Osteocyte (in vitro differentiated cells): ENCODE data around the gene MAPKBP1. TPM values are rescaled to one million over a fixed set of nuclear protein-coding genes. Genes with fewer than 3 reads are reported as not detected.

ENCODE experiments used
- DNase-seq: peaks from one replicate; pipeline ENCODE4 v3.0.0; 2021; ENCODE audit warnings: mixed read lengths; ENCODE audit not compliant: unreplicated experiment; ENCODE audit errors: extremely low spot score
- H3K27ac Mint-ChIP-seq: one replicate; pipeline ENCODE4 v1.8.0; 2021; ENCODE audit warnings: mild to moderate bottlenecking, mixed read lengths; ENCODE audit not compliant: unreplicated experiment
- H3K27me3 Mint-ChIP-seq: one replicate; pipeline ENCODE4 v1.8.0; 2021; ENCODE audit warnings: mixed read lengths; ENCODE audit not compliant: unreplicated experiment
- H3K36me3 Mint-ChIP-seq: one replicate; pipeline ENCODE4 v1.8.0; 2021; ENCODE audit warnings: mixed read lengths; ENCODE audit not compliant: unreplicated experiment
- H3K4me1 Mint-ChIP-seq: one replicate; pipeline ENCODE4 v1.8.0; 2021; ENCODE audit warnings: mixed read lengths; ENCODE audit not compliant: unreplicated experiment
- H3K4me3 Mint-ChIP-seq: one replicate; pipeline ENCODE4 v1.8.0; 2021; ENCODE audit warnings: mild to moderate bottlenecking, moderate library complexity, mixed read lengths; ENCODE audit not compliant: unreplicated experiment
- H3K9me3 Mint-ChIP-seq: one replicate; pipeline ENCODE4 v1.8.0; 2021; ENCODE audit warnings: mixed read lengths; ENCODE audit not compliant: unreplicated experiment
- total RNA-seq: library from RNA; stranded (reverse); gene quantifications from 2 replicates; pipeline ENCODE4 v1.2.1, GENCODE V29; 2021
- TF ChIP-seq, protein P1 (sequence below): fragments of 200-600 bp; sonication (generic); IDR thresholded peaks from 2 replicates; pipeline ENCODE4 v1.5.0; 2021; ENCODE audit warnings: antibody characterized with exemption, mild to moderate bottlenecking, moderate library complexity

MAPKBP1 gene
- total RNA-seq, 1 donor from 2014 or later, result 34.2 TPM

DNA sequence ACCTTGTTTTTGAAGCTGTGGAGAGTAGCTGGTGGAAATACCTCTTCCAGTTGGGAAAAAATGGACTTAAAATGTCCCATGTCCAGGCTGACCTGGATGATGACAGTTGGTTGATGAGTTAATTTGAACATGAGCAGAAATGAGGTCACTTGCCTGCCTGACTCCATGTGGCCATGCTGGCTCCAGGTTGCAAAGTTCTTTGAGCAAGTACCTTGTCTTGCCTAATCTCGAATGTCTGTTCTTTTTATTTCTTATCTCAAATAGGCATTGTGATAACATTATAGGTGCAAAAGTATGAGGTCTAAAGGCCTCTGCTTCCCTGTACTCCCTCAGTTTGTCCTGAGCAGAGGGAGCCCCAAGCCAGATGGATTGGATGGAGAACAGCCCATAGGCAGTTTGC, 9.0 kb downstream of the MAPKBP1 start:
- TF ChIP-seq, protein P1, sequence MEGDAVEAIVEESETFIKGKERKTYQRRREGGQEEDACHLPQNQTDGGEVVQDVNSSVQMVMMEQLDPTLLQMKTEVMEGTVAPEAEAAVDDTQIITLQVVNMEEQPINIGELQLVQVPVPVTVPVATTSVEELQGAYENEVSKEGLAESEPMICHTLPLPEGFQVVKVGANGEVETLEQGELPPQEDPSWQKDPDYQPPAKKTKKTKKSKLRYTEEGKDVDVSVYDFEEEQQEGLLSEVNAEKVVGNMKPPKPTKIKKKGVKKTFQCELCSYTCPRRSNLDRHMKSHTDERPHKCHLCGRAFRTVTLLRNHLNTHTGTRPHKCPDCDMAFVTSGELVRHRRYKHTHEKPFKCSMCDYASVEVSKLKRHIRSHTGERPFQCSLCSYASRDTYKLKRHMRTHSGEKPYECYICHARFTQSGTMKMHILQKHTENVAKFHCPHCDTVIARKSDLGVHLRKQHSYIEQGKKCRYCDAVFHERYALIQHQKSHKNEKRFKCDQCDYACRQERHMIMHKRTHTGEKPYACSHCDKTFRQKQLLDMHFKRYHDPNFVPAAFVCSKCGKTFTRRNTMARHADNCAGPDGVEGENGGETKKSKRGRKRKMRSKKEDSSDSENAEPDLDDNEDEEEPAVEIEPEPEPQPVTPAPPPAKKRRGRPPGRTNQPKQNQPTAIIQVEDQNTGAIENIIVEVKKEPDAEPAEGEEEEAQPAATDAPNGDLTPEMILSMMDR, result no peak
- H3K36me3 Mint-ChIP-seq, result peaks cover 4% of the 10 kb centered on the region
- no peak overlapping the region for H3K27ac Mint-ChIP-seq
- H3K4me1 Mint-ChIP-seq, result peaks cover 23% of the 10 kb centered on the region
- H3K9me3 Mint-ChIP-seq, result no peaks in the 10 kb centered on the region
- no peak for DNase-seq
- H3K4me3 Mint-ChIP-seq, result no peak overlapping the region
- H3K27me3 Mint-ChIP-seq, result no peaks in the 10 kb centered on the region

DNA sequence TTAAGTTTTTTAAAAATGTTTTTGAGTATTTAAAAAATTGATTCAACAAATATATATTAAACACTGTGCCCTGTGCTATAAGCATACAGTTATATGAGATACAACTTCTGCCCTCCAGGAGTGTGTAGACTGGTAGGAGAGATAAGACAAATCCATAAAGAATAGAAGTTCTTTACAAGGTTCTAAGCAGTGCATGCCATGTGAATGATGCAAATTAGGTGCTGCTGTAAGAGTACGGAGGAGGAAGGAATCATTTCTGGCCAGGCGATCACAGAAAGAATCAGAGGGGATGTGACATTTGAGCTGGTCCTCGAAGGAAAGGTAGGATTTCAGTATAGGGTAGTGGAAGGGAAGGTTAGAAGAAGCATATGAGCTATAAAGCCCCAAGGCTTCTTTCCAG, 14.0 kb downstream of the MAPKBP1 start:
- peaks cover 35% of the 10 kb centered on the region for H3K4me1 Mint-ChIP-seq
- no peaks in the 10 kb centered on the region for H3K36me3 Mint-ChIP-seq
- H3K4me3 Mint-ChIP-seq, result no peak overlapping the region
- no peaks in the 10 kb centered on the region for H3K27me3 Mint-ChIP-seq
- no peak overlapping the region for H3K27ac Mint-ChIP-seq
- no peak for DNase-seq
- H3K9me3 Mint-ChIP-seq, result no peaks in the 10 kb centered on the region
- TF ChIP-seq, protein P1, result no peak

DNA sequence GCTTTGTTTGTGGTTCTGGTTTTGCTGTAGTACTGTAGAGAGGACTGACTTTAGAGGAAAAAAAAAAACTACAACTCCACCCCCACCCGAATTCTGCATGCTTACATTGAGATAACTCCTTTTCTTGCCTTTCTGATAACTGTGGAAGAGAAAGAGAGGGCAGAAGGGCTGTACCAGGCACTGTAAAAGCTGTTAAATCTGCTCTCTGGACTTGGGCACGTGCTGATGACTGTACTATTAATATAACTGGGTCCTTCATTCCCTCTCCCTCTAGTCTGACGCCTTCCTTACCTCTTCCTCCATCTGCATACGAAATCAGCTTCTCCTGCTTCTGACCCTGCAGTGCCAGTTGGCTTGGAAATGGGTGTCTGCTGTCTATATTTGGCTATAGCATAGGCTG, 15.0 kb downstream of the MAPKBP1 start:
- no peaks in the 10 kb centered on the region for H3K9me3 Mint-ChIP-seq
- H3K4me3 Mint-ChIP-seq, result no peak overlapping the region
- H3K27ac Mint-ChIP-seq, result no peak overlapping the region
- peaks cover 43% of the 10 kb centered on the region for H3K4me1 Mint-ChIP-seq
- no peak for DNase-seq
- TF ChIP-seq, protein P1, result no peak
- H3K36me3 Mint-ChIP-seq, result no peaks in the 10 kb centered on the region
- H3K27me3 Mint-ChIP-seq, result no peaks in the 10 kb centered on the region

DNA sequence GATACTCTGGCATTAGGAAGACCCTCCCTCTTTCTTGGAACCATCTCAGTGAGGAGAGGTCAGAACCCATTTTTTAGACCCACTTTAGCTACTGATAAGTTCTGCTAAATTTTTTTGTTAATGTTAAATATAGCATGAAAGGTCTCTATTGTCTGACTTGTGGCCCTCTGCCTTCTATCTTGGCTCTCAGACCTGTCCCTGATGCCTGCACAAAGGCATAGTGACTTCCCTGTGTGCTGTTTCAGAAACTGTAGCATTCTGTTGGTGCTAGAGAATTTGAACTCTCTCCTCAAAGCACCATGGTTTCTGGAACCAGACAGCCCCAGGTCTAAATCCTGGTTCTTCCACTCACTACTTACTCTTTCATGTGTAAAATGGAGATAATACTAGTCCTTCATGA, 15.4 kb downstream of the MAPKBP1 start:
- H3K4me3 Mint-ChIP-seq, result no peak overlapping the region
- H3K36me3 Mint-ChIP-seq, result no peaks in the 10 kb centered on the region
- H3K27ac Mint-ChIP-seq, result no peak overlapping the region
- DNase-seq, result no peak
- peaks cover 47% of the 10 kb centered on the region for H3K4me1 Mint-ChIP-seq
- TF ChIP-seq, protein P1, result no peak
- no peaks in the 10 kb centered on the region for H3K27me3 Mint-ChIP-seq
- no peaks in the 10 kb centered on the region for H3K9me3 Mint-ChIP-seq

DNA sequence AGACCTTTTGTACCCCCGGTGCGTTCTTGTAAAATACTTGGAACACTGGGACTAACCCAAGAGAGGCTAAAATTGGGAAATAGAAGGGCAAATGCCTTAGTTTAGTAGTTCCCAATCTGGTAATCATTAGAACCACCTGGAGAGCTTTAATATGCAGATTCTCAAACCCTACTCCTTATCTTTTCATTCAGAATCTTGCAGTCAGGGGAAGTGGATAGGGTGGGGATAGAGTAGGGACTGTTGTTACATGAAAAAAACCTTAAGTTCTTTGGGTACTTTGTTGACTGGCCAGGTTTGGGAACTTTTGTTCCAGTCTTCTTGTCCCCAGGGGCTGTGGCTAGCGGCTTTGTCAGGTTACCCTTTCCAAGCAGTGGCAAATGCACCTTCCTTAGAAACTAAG, 15.9 kb downstream of the MAPKBP1 start:
- Mint-ChIP-seq H3K27ac (peak overlapping the region; percentile 83), H3K9me3 (no peaks in the 10 kb centered on the region)

More for the DNA sequence above, 15.9 kb downstream of the MAPKBP1 start:
- H3K4me3 Mint-ChIP-seq, result no peak overlapping the region
- no peaks in the 10 kb centered on the region for H3K27me3 Mint-ChIP-seq
- TF ChIP-seq, protein P1, result no peak
- peaks cover 50% of the 10 kb centered on the region for H3K4me1 Mint-ChIP-seq
- no peaks in the 10 kb centered on the region for H3K36me3 Mint-ChIP-seq
- no peak for DNase-seq
